K562 (cell line): ENCODE measurements around the gene TAS2R20. TPM values are rescaled to one million over a fixed set of nuclear protein-coding genes. Genes with fewer than 3 reads are reported as not detected.

Source experiments
- ATAC-seq: fragments of 200-7000 bp; cut with Tn5 transposase; 3 replicates; pipeline ENCODE4 v1.9.1; 2020; ENCODE audit warnings: moderate library complexity
- Bru-seq: library from RNA; stranded (reverse); fragments of 400-500 nt; gene quantifications from one replicate; lab custom pipeline; 2021; lab: Mats Ljungman, UMichigan
- BruChase-seq, 2 experiments: library from RNA; stranded (reverse); fragments of 400-500 nt; gene quantifications; one replicate each; lab custom pipeline; 2021; lab: Mats Ljungman, UMichigan
- BruUV-seq: library from RNA; stranded (reverse); fragments of 400-500 nt; replicated peaks from 2 replicates; lab custom pipeline; 2021; lab: Mats Ljungman, UMichigan
- CTCF ChIA-PET: fragments of 300-600 bp; formaldehyde crosslinking; extraction: SDS; loops from one replicate; lab custom pipeline; 2021; ENCODE audit warnings: low intra/inter-chr PET ratio; lab: Yijun Ruan, JAX
- POLR2A ChIA-PET: fragments of 300-600, 350-650 bp; sonication (Branson Sonifier 250); formaldehyde crosslinking; extraction: SDS; loops from one replicate; lab custom pipeline; 2021; ENCODE audit warnings: antibody characterized with exemption, inconsistent platforms; lab: Yijun Ruan, JAX
- DNase-seq, 4 experiments: peaks; one replicate each; pipeline versions ENCODE4 v3.0.0 to v3.0.0-alpha.2; 2011 to 2018; ENCODE audit warnings: low spot score in 3 of 4, mixed read lengths in 3 of 4; ENCODE audit errors: extremely low read depth in 1 of 4
- FAIRE-seq: peaks from 2 replicates; lab custom pipeline; 2011; peaks lifted over from hg19 to GRCh38; lab: Jason Lieb, UNC
- H2AFZ ChIP-seq: 2 replicates; pipeline ENCODE4 v1.6.0; 2011; ENCODE audit warnings: low read depth, low read length, control low read depth, inconsistent platforms
- H3K27ac ChIP-seq: fragments of 200-600 bp; 3 replicates; pipeline ENCODE4 v1.8.0; 2011; ENCODE audit warnings: low read depth, mild to moderate bottlenecking, control low read depth, inconsistent platforms, low read length, moderate library complexity, mixed read lengths; ENCODE audit errors: extremely low read depth
- H3K27me3 ChIP-seq, 2 experiments: fragments of 300-600 bp in 1 of 2; 2 replicates in 1 of 2; 3 replicates in 1 of 2; pipeline versions ENCODE4 v1.6.0 to v1.8.0; 2011; ENCODE audit warnings: inconsistent platforms in 2 of 2, low read length in 2 of 2, mild to moderate bottlenecking in 1 of 2, mixed read lengths in 1 of 2, moderate library complexity in 1 of 2; ENCODE audit not compliant: control insufficient read depth in 2 of 2, insufficient read depth in 2 of 2
- H3K36me3 ChIP-seq: fragments of 300-600 bp; 3 replicates; pipeline ENCODE4 v1.8.0; 2011; ENCODE audit warnings: mild to moderate bottlenecking, low read length, inconsistent platforms; ENCODE audit not compliant: control insufficient read depth, insufficient read depth
- H3K4me1 ChIP-seq, 2 experiments: fragments of 200-600 bp in 1 of 2; replicated peaks in 1 of 2; 2 replicates in 1 of 2; 3 replicates in 1 of 2; pipeline versions ENCODE4 v1.5.1 to v1.8.0; 2011; ENCODE audit warnings: inconsistent platforms in 2 of 2, low read length in 2 of 2, mild to moderate bottlenecking in 1 of 2, mixed read lengths in 1 of 2, moderate library complexity in 1 of 2; ENCODE audit not compliant: control insufficient read depth in 2 of 2, insufficient read depth in 2 of 2
- H3K4me2 ChIP-seq: 2 replicates; pipeline ENCODE4 v1.6.1; 2011; ENCODE audit warnings: low read length, control low read depth, inconsistent platforms, mixed read lengths; ENCODE audit not compliant: insufficient read depth
- H3K4me3 ChIP-seq: fragments of 200-600 bp; sonication (generic), shearing (Covaris generic); 2 replicates; pipeline ENCODE4 v1.5.1; 2016; ENCODE audit warnings: control low read depth, inconsistent platforms
- H3K79me2 ChIP-seq: fragments of 200-600 bp; 3 replicates; pipeline ENCODE4 v1.8.0; 2011; ENCODE audit warnings: low read length, inconsistent platforms; ENCODE audit not compliant: control insufficient read depth, insufficient read depth
- H3K9ac ChIP-seq, 2 experiments: 2 replicates each; pipeline versions ENCODE4 v1.6.0 to v1.6.1; 2011; ENCODE audit warnings: low read depth in 2 of 2, low read length in 2 of 2, control low read depth in 1 of 2, inconsistent platforms in 1 of 2, mild to moderate bottlenecking in 1 of 2, mixed read lengths in 1 of 2; ENCODE audit not compliant: insufficient read depth in 1 of 2
- H3K9me1 ChIP-seq: one replicate; pipeline ENCODE4 v1.6.0; 2011; ENCODE audit warnings: inconsistent platforms, mild to moderate bottlenecking, low read length, moderate library complexity; ENCODE audit not compliant: control insufficient read depth, insufficient read depth
- H3K9me3 ChIP-seq: replicated peaks from 2 replicates; pipeline ENCODE4 v1.5.1; 2011; ENCODE audit warnings: low read depth, low read length, inconsistent platforms; ENCODE audit not compliant: control insufficient read depth, insufficient read depth
- H4K20me1 ChIP-seq: replicated peaks from 2 replicates; pipeline ENCODE4 v1.6.1; 2011; ENCODE audit warnings: low read length, inconsistent platforms, mixed read lengths; ENCODE audit not compliant: control insufficient read depth, insufficient read depth
- LARP7 ChIP-seq: fragments of 450-650 bp; IDR thresholded peaks from 2 replicates; pipeline ENCODE4 v1.6.1; 2016
- SIN3A ChIP-seq, 2 experiments: fragments of 150-350 bp in 1 of 2; IDR thresholded peaks; 2 replicates each; pipeline ENCODE4 v1.6.1; 2011 to 2016; ENCODE audit warnings: borderline replicate concordance in 2 of 2, low read depth in 2 of 2, low read length in 2 of 2, mild to moderate bottlenecking in 2 of 2, moderate library complexity in 2 of 2; ENCODE audit not compliant: control insufficient read depth in 1 of 2
- SLC30A9 ChIP-seq: fragments of 250-450 bp; sonication (Bioruptor Pico); IDR thresholded peaks from 2 replicates; pipeline ENCODE4 v1.8.0; 2022; ENCODE audit warnings: mild to moderate bottlenecking, moderate library complexity
- SMARCA5 ChIP-seq: fragments of 450-650 bp; IDR thresholded peaks from 2 replicates; pipeline ENCODE4 v1.6.1; 2016
- SREBF1 ChIP-seq: fragments of 150-350 bp; IDR thresholded peaks from 2 replicates; pipeline ENCODE4 v1.6.1; 2014; ENCODE audit warnings: antibody characterized with exemption, low read depth, low read length, borderline replicate concordance
- TAF9B ChIP-seq: fragments of 450-650 bp; IDR thresholded peaks from 2 replicates; pipeline ENCODE4 v1.6.1; 2018; ENCODE audit warnings: mild to moderate bottlenecking; ENCODE audit not compliant: partially characterized antibody
- TCF7 ChIP-seq: sonication (generic); IDR thresholded peaks from 2 replicates; pipeline ENCODE4 v1.6.1; 2016; ENCODE audit warnings: antibody characterized with exemption, borderline replicate concordance
- ZNF24 ChIP-seq: fragments of 450-650 bp; IDR thresholded peaks from 2 replicates; pipeline ENCODE4 v1.6.1; 2016
- in situ Hi-C: fragments of 300-500 bp; cut with MboI; formaldehyde crosslinking; loops from 4 replicates; pipeline ENCODE4 v1.15.0; 2018; ENCODE audit warnings: inconsistent platforms, mixed read lengths
- intact Hi-C: fragments of 100-400 bp; cut with micrococcal nuclease; formaldehyde crosslinking; loops from 2 replicates; pipeline ENCODE4 v1.14.2; 2022
- long read RNA-seq, 3 experiments: library from polyadenylated mRNA in 2 of 3; library from RNA in 1 of 3; unstranded in 2 of 3; stranded (forward) in 1 of 3; transcript quantifications; one replicate each; pipeline ENCODE4 v2.0.0, GENCODE V29; 2019 to 2022
- polyA minus RNA-seq, 3 experiments: library from RNA; depleted of rRNA, polyadenylated mRNA; stranded (reverse); fragments of >200 nt; gene quantifications; 2 replicates each; pipeline ENCODE4 v1.2.3, GENCODE V29; 2011
- polyA plus RNA-seq, 8 experiments: library from polyadenylated mRNA; depleted of rRNA in 4 of 8; stranded (reverse) in 5 of 8; unstranded in 3 of 8; fragments of >200 nt; fragmentation: Nextera tagmentation in 2 of 8; fragmentation: Illumina TruSeq in 1 of 8; extraction: Ambion mirVana in 2 of 8; extraction: Trizol in 1 of 8; gene quantifications; 2 replicates each; pipeline versions ENCODE4 v1.2.1 to v1.2.3, GENCODE V29; 2011 to 2014; ENCODE audit warnings: inconsistent platforms in 1 of 8, missing spikeins in 1 of 8
- total RNA-seq, 7 experiments: library from RNA; depleted of rRNA in 6 of 7; stranded (reverse); fragments of >200 nt in 6 of 7; fragmentation: Illumina TruSeq in 2 of 7; extraction: Trizol in 2 of 7; gene quantifications; 2 replicates each; pipeline versions ENCODE4 v1.2.1 to v1.2.3, GENCODE V29; 2011 to 2021; ENCODE audit warnings: low replicate concordance in 1 of 7
- TF ChIP-seq, protein P1 (sequence below): IDR thresholded peaks from 3 replicates; pipeline ENCODE4 v1.6.1; 2011; ENCODE audit warnings: borderline replicate concordance, mild to moderate bottlenecking; ENCODE audit not compliant: insufficient read length, insufficient read depth
- TF ChIP-seq, protein P2 (sequence below): IDR thresholded peaks from 2 replicates; pipeline ENCODE4 v1.6.1; 2016; ENCODE audit warnings: missing genetic modification characterization, missing compliant biosample characterization
- TF ChIP-seq, protein P3 (sequence below): sonication (generic); formaldehyde crosslinking; IDR thresholded peaks from 2 replicates; pipeline ENCODE4 v1.8.0; 2022; ENCODE audit warnings: mild to moderate bottlenecking, missing genetic modification reagents

Gene TAS2R20, protein sequence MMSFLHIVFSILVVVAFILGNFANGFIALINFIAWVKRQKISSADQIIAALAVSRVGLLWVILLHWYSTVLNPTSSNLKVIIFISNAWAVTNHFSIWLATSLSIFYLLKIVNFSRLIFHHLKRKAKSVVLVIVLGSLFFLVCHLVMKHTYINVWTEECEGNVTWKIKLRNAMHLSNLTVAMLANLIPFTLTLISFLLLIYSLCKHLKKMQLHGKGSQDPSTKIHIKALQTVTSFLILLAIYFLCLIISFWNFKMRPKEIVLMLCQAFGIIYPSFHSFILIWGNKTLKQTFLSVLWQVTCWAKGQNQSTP
- total RNA-seq (2011; cell fraction: chromatin; rRNA removed; ENCODE audit: low replicate concordance) = 8.5 and 25.6 TPM in 2 replicates
- 2.2 and 5.9 TPM in 2 replicates for total RNA-seq (2011; cell fraction: nucleolus; rRNA removed)
- 10.1 and 13.9 TPM in 2 replicates for total RNA-seq (2011; cell fraction: nucleoplasm; rRNA removed)
- 0.69 and 0.77 TPM in 2 replicates for total RNA-seq (2014; rRNA removed)
- 2.3 and 2.7 TPM in 2 replicates for total RNA-seq (2014; rRNA removed; fragmentation: Illumina TruSeq; extraction: Trizol)
- 1.7 and 1.9 TPM in 2 replicates for total RNA-seq (2015; rRNA removed; fragmentation: Illumina TruSeq; extraction: Trizol)
- 0.74 and 0.93 TPM in 2 replicates for total RNA-seq (2021)
- polyA plus RNA-seq (2011; rRNA removed) = 1.7 and 1.8 TPM in 2 replicates
- 0.04 and 0.19 TPM in 2 replicates for polyA plus RNA-seq (2011; cell fraction: cytosol; rRNA removed)
- polyA plus RNA-seq (2011; cell fraction: nucleus; rRNA removed) = 6.4 and 9.1 TPM in 2 replicates
- polyA plus RNA-seq (2012) = 0.22 and 0.84 TPM in 2 replicates
- 0.55 and 0.67 TPM in 2 replicates for polyA plus RNA-seq (2014; fragmentation: Illumina TruSeq; extraction: Trizol)
- under 1 TPM; 0.07 to 0.18 TPM for polyA plus RNA-seq (2014; fragmentation: Nextera tagmentation; extraction: Ambion mirVana)
- polyA plus RNA-seq (2014; rRNA removed) = 0.44 and 0.45 TPM in 2 replicates
- polyA minus RNA-seq (2011; rRNA and poly(A)+ RNA removed) = 11.2 and 12.1 TPM in 2 replicates
- polyA minus RNA-seq (2011; cell fraction: cytosol; rRNA and poly(A)+ RNA removed) = not detected in 2 replicates
- 12.3 and 18.8 TPM in 2 replicates for polyA minus RNA-seq (2011; cell fraction: nucleus; rRNA and poly(A)+ RNA removed)
- percentile 67 among the genes with signal in this experiment for Bru-seq, nascent RNA
- percentile 82 among the genes with signal in this experiment for BruChase-seq, experiment 1, labeled RNA remaining after a 2-hour chase
- BruChase-seq, experiment 2, labeled RNA remaining after a 6-hour chase = percentile 83 among the genes with signal in this experiment
- long read RNA-seq, experiment 1 = 0 reads
- long read RNA-seq, experiment 2, partial matches to known transcripts = 0 of 1 reads
- long read RNA-seq, experiment 2, other reads (novel, unspliced or antisense) = 0 of 1 reads
- long read RNA-seq, experiment 3 = 0 reads

- H3K27ac ChIP-seq = no peak within 1 kb of the TSS
- no peaks in the 10 kb centered on the region for H4K20me1 ChIP-seq
- no peaks in the 10 kb centered on the region for H3K79me2 ChIP-seq
- no peak within 1 kb of the TSS for H3K4me3 ChIP-seq
- FAIRE-seq (no peak), DNase-seq (no peak), ATAC-seq (no peak)
- H3K9ac ChIP-seq = no peak within 1 kb of the TSS
- ChIA-PET POLR2A (no interaction called here), CTCF (no interaction called here)
- no peaks in the 10 kb centered on the region for H3K9me1 ChIP-seq
- no peak within 1 kb of the TSS for H3K4me2 ChIP-seq
- H3K27me3 ChIP-seq = no peaks in the 10 kb centered on the region
- intact Hi-C loops = no loop called here
- no TSS peak for BruUV-seq
- peaks cover 4% of the 10 kb centered on the region; the same call in 1 of the 3 replicates for H3K36me3 ChIP-seq
- no peaks in the 10 kb centered on the region for H3K4me1 ChIP-seq
- in situ Hi-C loops = no loop called here
- no peak within 1 kb of the TSS for H2AFZ ChIP-seq
- no peaks in the 10 kb centered on the region for H3K9me3 ChIP-seq
- TF ChIP-seq SIN3A (IDR thresholded peaks at IDR 0.05; ENCODE audit: borderline replicate concordance in 2 of 2, control insufficient read depth in 1 of 2, low read depth in 2 of 2, low read length in 2 of 2) = no peak
- no peak for TF ChIP-seq ZNF24
- TF ChIP-seq SREBF1 = no peak
- TF ChIP-seq SMARCA5 = no peak
- TF ChIP-seq, protein P1, sequence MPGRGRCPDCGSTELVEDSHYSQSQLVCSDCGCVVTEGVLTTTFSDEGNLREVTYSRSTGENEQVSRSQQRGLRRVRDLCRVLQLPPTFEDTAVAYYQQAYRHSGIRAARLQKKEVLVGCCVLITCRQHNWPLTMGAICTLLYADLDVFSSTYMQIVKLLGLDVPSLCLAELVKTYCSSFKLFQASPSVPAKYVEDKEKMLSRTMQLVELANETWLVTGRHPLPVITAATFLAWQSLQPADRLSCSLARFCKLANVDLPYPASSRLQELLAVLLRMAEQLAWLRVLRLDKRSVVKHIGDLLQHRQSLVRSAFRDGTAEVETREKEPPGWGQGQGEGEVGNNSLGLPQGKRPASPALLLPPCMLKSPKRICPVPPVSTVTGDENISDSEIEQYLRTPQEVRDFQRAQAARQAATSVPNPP = no peak
- TF ChIP-seq TAF9B = no peak
- TF ChIP-seq, protein P2, sequence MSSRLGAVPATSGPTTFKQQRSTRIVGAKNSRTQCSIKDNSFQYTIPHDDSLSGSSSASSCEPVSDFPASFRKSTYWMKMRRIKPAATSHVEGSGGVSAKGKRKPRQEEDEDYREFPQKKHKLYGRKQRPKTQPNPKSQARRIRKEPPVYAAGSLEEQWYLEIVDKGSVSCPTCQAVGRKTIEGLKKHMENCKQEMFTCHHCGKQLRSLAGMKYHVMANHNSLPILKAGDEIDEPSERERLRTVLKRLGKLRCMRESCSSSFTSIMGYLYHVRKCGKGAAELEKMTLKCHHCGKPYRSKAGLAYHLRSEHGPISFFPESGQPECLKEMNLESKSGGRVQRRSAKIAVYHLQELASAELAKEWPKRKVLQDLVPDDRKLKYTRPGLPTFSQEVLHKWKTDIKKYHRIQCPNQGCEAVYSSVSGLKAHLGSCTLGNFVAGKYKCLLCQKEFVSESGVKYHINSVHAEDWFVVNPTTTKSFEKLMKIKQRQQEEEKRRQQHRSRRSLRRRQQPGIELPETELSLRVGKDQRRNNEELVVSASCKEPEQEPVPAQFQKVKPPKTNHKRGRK = no peak
- TF ChIP-seq TCF7 = no peak
- TF ChIP-seq LARP7 = no peak
- TF ChIP-seq, protein P3, sequence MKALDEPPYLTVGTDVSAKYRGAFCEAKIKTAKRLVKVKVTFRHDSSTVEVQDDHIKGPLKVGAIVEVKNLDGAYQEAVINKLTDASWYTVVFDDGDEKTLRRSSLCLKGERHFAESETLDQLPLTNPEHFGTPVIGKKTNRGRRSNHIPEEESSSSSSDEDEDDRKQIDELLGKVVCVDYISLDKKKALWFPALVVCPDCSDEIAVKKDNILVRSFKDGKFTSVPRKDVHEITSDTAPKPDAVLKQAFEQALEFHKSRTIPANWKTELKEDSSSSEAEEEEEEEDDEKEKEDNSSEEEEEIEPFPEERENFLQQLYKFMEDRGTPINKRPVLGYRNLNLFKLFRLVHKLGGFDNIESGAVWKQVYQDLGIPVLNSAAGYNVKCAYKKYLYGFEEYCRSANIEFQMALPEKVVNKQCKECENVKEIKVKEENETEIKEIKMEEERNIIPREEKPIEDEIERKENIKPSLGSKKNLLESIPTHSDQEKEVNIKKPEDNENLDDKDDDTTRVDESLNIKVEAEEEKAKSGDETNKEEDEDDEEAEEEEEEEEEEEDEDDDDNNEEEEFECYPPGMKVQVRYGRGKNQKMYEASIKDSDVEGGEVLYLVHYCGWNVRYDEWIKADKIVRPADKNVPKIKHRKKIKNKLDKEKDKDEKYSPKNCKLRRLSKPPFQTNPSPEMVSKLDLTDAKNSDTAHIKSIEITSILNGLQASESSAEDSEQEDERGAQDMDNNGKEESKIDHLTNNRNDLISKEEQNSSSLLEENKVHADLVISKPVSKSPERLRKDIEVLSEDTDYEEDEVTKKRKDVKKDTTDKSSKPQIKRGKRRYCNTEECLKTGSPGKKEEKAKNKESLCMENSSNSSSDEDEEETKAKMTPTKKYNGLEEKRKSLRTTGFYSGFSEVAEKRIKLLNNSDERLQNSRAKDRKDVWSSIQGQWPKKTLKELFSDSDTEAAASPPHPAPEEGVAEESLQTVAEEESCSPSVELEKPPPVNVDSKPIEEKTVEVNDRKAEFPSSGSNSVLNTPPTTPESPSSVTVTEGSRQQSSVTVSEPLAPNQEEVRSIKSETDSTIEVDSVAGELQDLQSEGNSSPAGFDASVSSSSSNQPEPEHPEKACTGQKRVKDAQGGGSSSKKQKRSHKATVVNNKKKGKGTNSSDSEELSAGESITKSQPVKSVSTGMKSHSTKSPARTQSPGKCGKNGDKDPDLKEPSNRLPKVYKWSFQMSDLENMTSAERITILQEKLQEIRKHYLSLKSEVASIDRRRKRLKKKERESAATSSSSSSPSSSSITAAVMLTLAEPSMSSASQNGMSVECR (CRISPR knock-in tag) = no peak
- no peak for TF ChIP-seq SLC30A9 (CRISPR knock-in tag)
These were observed at the start of gene TAS2R20 for GRCh38 chr12:10998204-10998603. TAS2R20 (minus strand) TSS chr12:10998304; CDS start chr12:10997875, 429 bp downstream.
